GM23338 (cell line): ENCODE measurements around the gene UBASH3A. TPM values are rescaled to one million over a fixed set of nuclear protein-coding genes. Genes with fewer than 3 reads are reported as not detected.
A peak's percentile ranks its signal among the peaks of the same experiment; 100 is the strongest.

Source experiments
- ATAC-seq: fragments of 200-7000 bp; cut with Tn5 transposase; 3 replicates; pipeline ENCODE4 v1.9.1; 2020
- DNase-seq: peaks from one replicate; pipeline ENCODE4 v3.0.0-alpha.2; 2015; ENCODE audit warnings: low spot score
- H2AFZ ChIP-seq: fragments of 200-600 bp; sonication (generic); 2 replicates; pipeline ENCODE4 v1.8.0; 2016; ENCODE audit warnings: antibody characterized with exemption, mild to moderate bottlenecking, moderate library complexity
- H3F3A ChIP-seq: fragments of 200-600 bp; sonication (generic); replicated peaks from 2 replicates; pipeline ENCODE4 v1.8.0; 2017; ENCODE audit warnings: antibody characterized with exemption, mixed run types, low read depth
- H3K27ac ChIP-seq: fragments of 200-600 bp; sonication (generic); 2 replicates; pipeline ENCODE4 v1.6.1; 2016; ENCODE audit warnings: low read depth
- H3K27me3 ChIP-seq: fragments of 200-600 bp; sonication (generic); 2 replicates; pipeline ENCODE4 v1.8.0; 2016; ENCODE audit warnings: mild to moderate bottlenecking, mixed run types, moderate library complexity; ENCODE audit not compliant: insufficient read depth
- H3K36me3 ChIP-seq: fragments of 200-600 bp; sonication (generic); 2 replicates; pipeline ENCODE4 v1.8.0; 2016; ENCODE audit warnings: mild to moderate bottlenecking; ENCODE audit not compliant: insufficient read depth
- H3K4me1 ChIP-seq: fragments of 200-600 bp; sonication (generic); 2 replicates; pipeline ENCODE4 v1.8.0; 2016; ENCODE audit warnings: mild to moderate bottlenecking, moderate library complexity; ENCODE audit not compliant: insufficient read depth
- H3K4me2 ChIP-seq: fragments of 200-600 bp; sonication (generic); 2 replicates; pipeline ENCODE4 v1.7.1; 2017; ENCODE audit warnings: mixed run types
- H3K4me3 ChIP-seq: fragments of 200-600 bp; sonication (generic); 2 replicates; pipeline ENCODE4 v1.6.1; 2016; ENCODE audit warnings: mixed run types
- H3K79me2 ChIP-seq: fragments of 200-600 bp; sonication (generic); replicated peaks from 2 replicates; pipeline ENCODE4 v1.8.0; 2017; ENCODE audit warnings: mild to moderate bottlenecking; ENCODE audit not compliant: insufficient read depth
- H3K9me2 ChIP-seq: fragments of 200-600 bp; sonication (generic); 2 replicates; pipeline ENCODE4 v1.8.0; 2017; ENCODE audit not compliant: insufficient read depth
- H4K20me1 ChIP-seq: fragments of 200-600 bp; sonication (generic); replicated peaks from 2 replicates; pipeline ENCODE4 v1.8.0; 2017; ENCODE audit warnings: mild to moderate bottlenecking; ENCODE audit not compliant: insufficient read depth
- H3K27ac Mint-ChIP-seq: 2 replicates; pipeline ENCODE4 v1.8.0; 2020; ENCODE audit warnings: inconsistent platforms, mild to moderate bottlenecking, moderate library complexity, mixed read lengths
- H3K27me3 Mint-ChIP-seq: 3 replicates; pipeline ENCODE4 v1.8.0; 2022; ENCODE audit warnings: low read depth, mild to moderate bottlenecking, moderate library complexity, mixed read lengths, inconsistent platforms; ENCODE audit not compliant: insufficient read depth, poor library complexity
- H3K36me3 Mint-ChIP-seq: 3 replicates; pipeline ENCODE4 v1.8.0; 2021; ENCODE audit warnings: low read depth, mild to moderate bottlenecking, inconsistent platforms, moderate library complexity, mixed read lengths
- H3K4me1 Mint-ChIP-seq: 3 replicates; pipeline ENCODE4 v1.8.0; 2020; ENCODE audit warnings: mild to moderate bottlenecking, inconsistent platforms, mixed read lengths
- H3K4me3 Mint-ChIP-seq: 3 replicates; pipeline ENCODE4 v1.8.0; 2021; ENCODE audit warnings: moderate library complexity, mild to moderate bottlenecking, inconsistent platforms, mixed read lengths
- H3K9me3 Mint-ChIP-seq: 3 replicates; pipeline ENCODE4 v1.8.0; 2020; ENCODE audit warnings: moderate library complexity, mild to moderate bottlenecking, inconsistent platforms, mixed read lengths
- EZH2 ChIP-seq: fragments of 200-600 bp; sonication (generic); IDR thresholded peaks from one replicate; pipeline ENCODE4 v1.8.0; 2017; ENCODE audit warnings: antibody characterized with exemption, mild to moderate bottlenecking, low read depth; ENCODE audit not compliant: unreplicated experiment
- EZH2phosphoT487 ChIP-seq: fragments of 200-600 bp; sonication (generic); IDR thresholded peaks from one replicate; pipeline ENCODE4 v1.8.1; 2018; ENCODE audit warnings: antibody characterized with exemption; ENCODE audit not compliant: unreplicated experiment
- JUNB ChIP-seq: IDR thresholded peaks from one replicate; pipeline ENCODE4 v1.6.1; 2016; ENCODE audit warnings: antibody characterized with exemption; ENCODE audit not compliant: unreplicated experiment
- NANOG ChIP-seq: IDR thresholded peaks from 2 replicates; pipeline ENCODE4 v1.6.1; 2016; ENCODE audit warnings: antibody characterized with exemption, borderline replicate concordance
- ZNF331 ChIP-seq: fragments of 250-450 bp; sonication (Bioruptor Pico); IDR thresholded peaks from 2 replicates; pipeline ENCODE4 v1.5.0; 2020; ENCODE audit warnings: low read depth, mild to moderate bottlenecking, moderate library complexity
- polyA plus RNA-seq: library from polyadenylated mRNA; unstranded; fragments of >200 nt; fragmentation: Nextera tagmentation; extraction: Ambion mirVana; gene quantifications from 2 replicates; pipeline ENCODE4 v1.2.1, GENCODE V29; 2016
- total RNA-seq: library from RNA; depleted of rRNA; stranded (reverse); fragments of >200 nt; shearing (Covaris generic); gene quantifications from 2 replicates; pipeline ENCODE4 v1.2.3, GENCODE V29; 2014
- TF ChIP-seq, protein P1 (sequence below), 2 experiments: fragments of 200-600 bp in 1 of 2; sonication (generic) in 1 of 2; conservative IDR thresholded peaks; 2 replicates each; pipeline versions ENCODE4 v1.5.1 to v1.6.1; 2016 to 2017; ENCODE audit warnings: antibody characterized with exemption in 2 of 2, low read depth in 2 of 2, mild to moderate bottlenecking in 2 of 2, moderate library complexity in 1 of 2
- TF ChIP-seq, protein P2 (sequence below): IDR thresholded peaks from one replicate; pipeline ENCODE4 v1.6.1; 2018; ENCODE audit warnings: antibody characterized with exemption; ENCODE audit not compliant: unreplicated experiment

Gene UBASH3A
- total and polyA plus RNA-seq, 2 experiments from 2014 or later: not detected

DNA sequence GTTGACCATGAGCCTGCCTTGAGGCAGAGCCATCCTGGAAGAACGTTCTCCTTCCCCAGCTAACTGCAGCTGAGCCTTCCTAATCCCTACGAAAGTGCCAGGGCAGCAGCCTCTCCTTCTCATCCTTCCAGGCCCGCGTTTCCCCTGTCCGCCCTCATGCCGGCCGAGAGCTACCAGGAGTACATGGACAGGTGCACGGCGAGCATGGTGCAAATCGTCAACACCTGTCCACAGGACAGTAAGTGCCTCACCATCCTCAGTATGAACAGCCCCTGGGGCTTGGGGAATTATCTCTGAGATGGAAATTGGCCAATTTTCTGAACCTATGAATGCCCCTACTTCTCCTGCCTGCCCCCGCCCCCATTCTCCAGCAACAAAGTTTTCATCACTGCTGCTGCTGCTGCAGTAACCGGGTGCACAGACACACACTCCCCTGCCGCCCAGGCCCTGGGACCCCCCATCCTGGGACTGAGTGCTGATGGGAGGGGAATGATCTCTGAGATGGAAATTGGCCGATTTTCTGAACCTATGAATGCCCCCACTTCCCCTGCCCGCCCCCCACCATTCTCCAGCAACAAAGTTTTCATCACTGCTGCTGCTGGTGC, 39.6 kb downstream of the UBASH3A start:
- no peaks in the 10 kb centered on the region for H3K4me1 ChIP-seq
- no peaks in the 10 kb centered on the region for H3K79me2 ChIP-seq
- H3K27ac ChIP-seq: no peak overlapping the region
- H2AFZ ChIP-seq: no peak overlapping the region
- Mint-ChIP-seq H3K9me3 (no peaks in the 10 kb centered on the region), H3K27me3 (peaks cover 15% of the 10 kb centered on the region), H3K4me1 (0 out of 3 replicates have a peak, but pooled peaks cover 2% of the 10 kb centered on the region), H3K36me3 (no peaks in the 10 kb centered on the region), H3K4me3 (no peak overlapping the region), H3K27ac (no peak overlapping the region)
- no peaks in the 10 kb centered on the region for H3K9me2 ChIP-seq
- no peak for TF ChIP-seq ZNF331 (CRISPR knock-in tag)
- TF ChIP-seq, protein P1, sequence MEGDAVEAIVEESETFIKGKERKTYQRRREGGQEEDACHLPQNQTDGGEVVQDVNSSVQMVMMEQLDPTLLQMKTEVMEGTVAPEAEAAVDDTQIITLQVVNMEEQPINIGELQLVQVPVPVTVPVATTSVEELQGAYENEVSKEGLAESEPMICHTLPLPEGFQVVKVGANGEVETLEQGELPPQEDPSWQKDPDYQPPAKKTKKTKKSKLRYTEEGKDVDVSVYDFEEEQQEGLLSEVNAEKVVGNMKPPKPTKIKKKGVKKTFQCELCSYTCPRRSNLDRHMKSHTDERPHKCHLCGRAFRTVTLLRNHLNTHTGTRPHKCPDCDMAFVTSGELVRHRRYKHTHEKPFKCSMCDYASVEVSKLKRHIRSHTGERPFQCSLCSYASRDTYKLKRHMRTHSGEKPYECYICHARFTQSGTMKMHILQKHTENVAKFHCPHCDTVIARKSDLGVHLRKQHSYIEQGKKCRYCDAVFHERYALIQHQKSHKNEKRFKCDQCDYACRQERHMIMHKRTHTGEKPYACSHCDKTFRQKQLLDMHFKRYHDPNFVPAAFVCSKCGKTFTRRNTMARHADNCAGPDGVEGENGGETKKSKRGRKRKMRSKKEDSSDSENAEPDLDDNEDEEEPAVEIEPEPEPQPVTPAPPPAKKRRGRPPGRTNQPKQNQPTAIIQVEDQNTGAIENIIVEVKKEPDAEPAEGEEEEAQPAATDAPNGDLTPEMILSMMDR (conservative IDR thresholded peaks at IDR 0.05; ENCODE audit: low read depth in 2 of 2): no peak
- TF ChIP-seq NANOG: no peak
- no peak for TF ChIP-seq EZH2
- TF ChIP-seq EZH2phosphoT487: no peak
- no peak for TF ChIP-seq JUNB
- no peaks in the 10 kb centered on the region for H3K27me3 ChIP-seq
- no peak overlapping the region for H3K4me3 ChIP-seq
- no peak overlapping the region for H3K4me2 ChIP-seq
- no peaks in the 10 kb centered on the region for H4K20me1 ChIP-seq
- H3F3A ChIP-seq: no peaks in the 10 kb centered on the region
- DNase-seq: no peak
- no peaks in the 10 kb centered on the region for H3K36me3 ChIP-seq
- no peak for ATAC-seq

DNA sequence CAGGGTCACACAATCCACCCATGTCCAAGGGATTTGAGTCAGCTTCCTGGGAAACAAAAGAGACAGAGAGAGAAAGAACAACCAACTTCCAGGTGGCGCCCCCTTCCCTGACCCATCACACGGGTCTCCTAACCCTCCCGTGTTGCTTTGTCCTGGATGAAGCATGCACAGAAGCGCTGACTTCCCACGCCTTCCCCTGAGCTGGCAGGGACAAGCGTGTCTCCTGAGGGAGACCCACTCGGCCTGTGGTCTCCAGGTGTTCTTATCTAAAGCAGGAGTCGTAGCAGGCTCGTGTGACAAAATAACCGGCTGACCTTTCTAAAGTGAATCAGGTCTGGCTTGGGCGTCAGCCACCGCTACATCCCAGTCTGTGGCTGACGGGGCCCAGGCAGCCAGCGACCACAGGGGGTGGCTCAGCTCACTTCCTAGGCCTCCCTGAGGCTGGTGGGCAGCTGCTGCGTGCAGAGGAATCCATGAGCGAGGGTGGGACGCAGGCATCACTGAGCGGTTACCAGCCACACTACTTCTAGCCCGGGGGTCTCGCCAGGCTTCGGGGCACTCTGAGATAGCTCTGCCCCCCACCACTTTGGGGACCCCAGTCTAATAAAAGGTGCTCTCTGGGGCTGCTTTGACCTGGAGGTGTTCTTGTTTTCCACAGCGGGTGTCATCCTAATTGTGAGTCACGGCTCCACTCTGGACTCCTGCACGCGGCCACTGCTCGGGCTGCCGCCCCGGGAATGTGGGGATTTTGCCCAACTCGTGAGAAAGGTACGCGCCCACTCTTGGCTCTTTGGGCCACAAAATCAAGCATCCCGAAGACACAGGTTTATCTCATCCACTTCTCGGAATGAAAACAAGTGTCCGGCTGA, 40.4 kb downstream of the UBASH3A start:
- DNase-seq: no peak
- Mint-ChIP-seq H3K27me3 (peaks cover 15% of the 10 kb centered on the region), H3K4me1 (0 out of 3 replicates have a peak, but pooled peaks cover 2% of the 10 kb centered on the region), H3K36me3 (no peaks in the 10 kb centered on the region), H3K4me3 (no peak overlapping the region), H3K27ac (no peak overlapping the region), H3K9me3 (no peaks in the 10 kb centered on the region)
- Histone ChIP-seq H4K20me1 (no peaks in the 10 kb centered on the region), H3K4me3 (no peak overlapping the region), H3K27ac (no peak overlapping the region), H3K36me3 (no peaks in the 10 kb centered on the region), H3K9me2 (no peaks in the 10 kb centered on the region), H3F3A (no peaks in the 10 kb centered on the region), H3K4me1 (no peaks in the 10 kb centered on the region), H3K4me2 (no peak overlapping the region), H2AFZ (no peak overlapping the region; the same call in 1 of the 2 replicates), H3K79me2 (no peaks in the 10 kb centered on the region), H3K27me3 (no peaks in the 10 kb centered on the region)
- ATAC-seq: peak; percentile 44; the same call in 2 of the 3 replicates
- no peak for TF ChIP-seq EZH2
- TF ChIP-seq, protein P2, sequence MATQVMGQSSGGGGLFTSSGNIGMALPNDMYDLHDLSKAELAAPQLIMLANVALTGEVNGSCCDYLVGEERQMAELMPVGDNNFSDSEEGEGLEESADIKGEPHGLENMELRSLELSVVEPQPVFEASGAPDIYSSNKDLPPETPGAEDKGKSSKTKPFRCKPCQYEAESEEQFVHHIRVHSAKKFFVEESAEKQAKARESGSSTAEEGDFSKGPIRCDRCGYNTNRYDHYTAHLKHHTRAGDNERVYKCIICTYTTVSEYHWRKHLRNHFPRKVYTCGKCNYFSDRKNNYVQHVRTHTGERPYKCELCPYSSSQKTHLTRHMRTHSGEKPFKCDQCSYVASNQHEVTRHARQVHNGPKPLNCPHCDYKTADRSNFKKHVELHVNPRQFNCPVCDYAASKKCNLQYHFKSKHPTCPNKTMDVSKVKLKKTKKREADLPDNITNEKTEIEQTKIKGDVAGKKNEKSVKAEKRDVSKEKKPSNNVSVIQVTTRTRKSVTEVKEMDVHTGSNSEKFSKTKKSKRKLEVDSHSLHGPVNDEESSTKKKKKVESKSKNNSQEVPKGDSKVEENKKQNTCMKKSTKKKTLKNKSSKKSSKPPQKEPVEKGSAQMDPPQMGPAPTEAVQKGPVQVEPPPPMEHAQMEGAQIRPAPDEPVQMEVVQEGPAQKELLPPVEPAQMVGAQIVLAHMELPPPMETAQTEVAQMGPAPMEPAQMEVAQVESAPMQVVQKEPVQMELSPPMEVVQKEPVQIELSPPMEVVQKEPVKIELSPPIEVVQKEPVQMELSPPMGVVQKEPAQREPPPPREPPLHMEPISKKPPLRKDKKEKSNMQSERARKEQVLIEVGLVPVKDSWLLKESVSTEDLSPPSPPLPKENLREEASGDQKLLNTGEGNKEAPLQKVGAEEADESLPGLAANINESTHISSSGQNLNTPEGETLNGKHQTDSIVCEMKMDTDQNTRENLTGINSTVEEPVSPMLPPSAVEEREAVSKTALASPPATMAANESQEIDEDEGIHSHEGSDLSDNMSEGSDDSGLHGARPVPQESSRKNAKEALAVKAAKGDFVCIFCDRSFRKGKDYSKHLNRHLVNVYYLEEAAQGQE: no peak
- TF ChIP-seq, protein P1 (conservative IDR thresholded peaks at IDR 0.05; ENCODE audit: low read depth in 2 of 2): 0 out of 4 replicates have a peak, but pooled peaks of 1 of the 2 experiments have one; percentile 7
- TF ChIP-seq EZH2phosphoT487: no peak
